IMR-90 (cell line): ENCODE results near the gene AJM1. TPM values are rescaled to one million over a fixed set of nuclear protein-coding genes. Genes with fewer than 3 reads are reported as not detected.

Source experiments
- ATAC-seq: fragments of 200-7000 bp; cut with Tn5 transposase; 2 replicates; pipeline ENCODE4 v1.9.1; 2020; ENCODE audit warnings: low read depth, mild to moderate bottlenecking, moderate library complexity
- BruUV-seq: library from RNA; stranded (reverse); fragments of 400-500 nt; replicated peaks from 2 replicates; lab custom pipeline; 2021; lab: Mats Ljungman, UMichigan
- CTCF ChIA-PET: fragments of 300-600 bp; formaldehyde crosslinking; extraction: SDS; loops from one replicate; lab custom pipeline; 2021; ENCODE audit warnings: antibody characterized with exemption; lab: Yijun Ruan, JAX
- POLR2A ChIA-PET: fragments of 300-600 bp; sonication (Branson Sonifier 250); formaldehyde crosslinking; loops from one replicate; lab custom pipeline; 2022; ENCODE audit warnings: antibody characterized with exemption; ENCODE audit not compliant: unreplicated experiment; lab: Charles Lee
- DNase-seq: peaks from one replicate; pipeline ENCODE4 v3.0.0; 2013
- H2AFZ ChIP-seq: replicated peaks from 2 replicates; pipeline ENCODE3; 2013; ENCODE audit warnings: low read length, mild to moderate bottlenecking; ENCODE audit not compliant: poor library complexity
- H2AK5ac ChIP-seq: 2 replicates; pipeline ENCODE4 v1.6.1; 2013; ENCODE audit warnings: low read depth, low read length, inconsistent platforms
- H2AK9ac ChIP-seq: replicated peaks from 2 replicates; pipeline ENCODE3; 2013; ENCODE audit warnings: mild to moderate bottlenecking, low read depth, low read length, moderate library complexity; ENCODE audit not compliant: poor library complexity
- H2BK120ac ChIP-seq: 2 replicates; pipeline ENCODE4 v1.6.1; 2013; ENCODE audit warnings: low read depth, low read length, inconsistent platforms
- H2BK15ac ChIP-seq: 3 replicates; pipeline ENCODE4 v1.6.1; 2013; ENCODE audit warnings: low read depth, low read length, inconsistent platforms
- H2BK20ac ChIP-seq: 2 replicates; pipeline ENCODE4 v1.6.1; 2013; ENCODE audit warnings: low read depth, mild to moderate bottlenecking, inconsistent platforms, low read length, moderate library complexity
- H2BK5ac ChIP-seq: 2 replicates; pipeline ENCODE4 v1.6.1; 2013; ENCODE audit warnings: mild to moderate bottlenecking, low read depth, low read length, inconsistent platforms; ENCODE audit not compliant: poor library complexity, severe bottlenecking
- H3K14ac ChIP-seq: replicated peaks from 2 replicates; pipeline ENCODE4 v1.6.1; 2013; ENCODE audit warnings: low read depth, low read length, inconsistent platforms
- H3K18ac ChIP-seq: 2 replicates; pipeline ENCODE4 v1.6.1; 2013; ENCODE audit warnings: low read depth, low read length, control low read depth
- H3K23ac ChIP-seq: 2 replicates; pipeline ENCODE4 v1.6.1; 2013; ENCODE audit warnings: low read depth, low read length, inconsistent platforms
- H3K27ac ChIP-seq: 2 replicates; pipeline ENCODE4 v1.5.1; 2013; ENCODE audit warnings: mild to moderate bottlenecking, control low read depth, low read length; ENCODE audit not compliant: insufficient read depth
- H3K27me3 ChIP-seq: 2 replicates; pipeline ENCODE4 v1.6.1; 2013; ENCODE audit warnings: low read length; ENCODE audit not compliant: control insufficient read depth, insufficient read depth
- H3K36me3 ChIP-seq: 2 replicates; pipeline ENCODE4 v1.6.1; 2013; ENCODE audit warnings: low read length, mixed read lengths; ENCODE audit not compliant: control insufficient read depth, insufficient read depth
- H3K4ac ChIP-seq: 2 replicates; pipeline ENCODE4 v1.6.1; 2013; ENCODE audit warnings: low read depth, low read length, inconsistent platforms
- H3K4me1 ChIP-seq: 2 replicates; pipeline ENCODE4 v1.6.1; 2013; ENCODE audit warnings: low read length, mixed read lengths; ENCODE audit not compliant: control insufficient read depth, insufficient read depth
- H3K4me2 ChIP-seq: 2 replicates; pipeline ENCODE4 v1.6.1; 2013; ENCODE audit warnings: low read depth, mild to moderate bottlenecking, control low read depth, low read length, moderate library complexity
- H3K4me3 ChIP-seq: 2 replicates; pipeline ENCODE4 v1.5.1; 2013; ENCODE audit warnings: low read depth, mild to moderate bottlenecking, control low read depth, low read length, moderate library complexity; ENCODE audit not compliant: insufficient read depth
- H3K56ac ChIP-seq: 2 replicates; pipeline ENCODE4 v1.6.1; 2013; ENCODE audit warnings: low read length, inconsistent platforms; ENCODE audit not compliant: insufficient read depth; ENCODE audit errors: extremely low read depth
- H3K79me1 ChIP-seq, 2 experiments: 2 replicates each; pipeline ENCODE4 v1.6.1; 2013; ENCODE audit warnings: low read length in 2 of 2, inconsistent platforms in 1 of 2, low read depth in 1 of 2
- H3K9ac ChIP-seq: 2 replicates; pipeline ENCODE4 v1.6.1; 2013; ENCODE audit warnings: low read depth, low read length, control low read depth
- H3K9me1 ChIP-seq: 2 replicates; pipeline ENCODE4 v1.6.1; 2013; ENCODE audit warnings: low read length, inconsistent platforms; ENCODE audit not compliant: insufficient read depth
- H3K9me3 ChIP-seq: 2 replicates; pipeline ENCODE4 v1.6.1; 2013; ENCODE audit warnings: low read length; ENCODE audit not compliant: control insufficient read depth, insufficient read depth
- H4K20me1 ChIP-seq: 2 replicates; pipeline ENCODE4 v1.6.1; 2013; ENCODE audit warnings: low read length, inconsistent platforms; ENCODE audit not compliant: insufficient read depth
- H4K5ac ChIP-seq: 2 replicates; pipeline ENCODE4 v1.6.1; 2013; ENCODE audit warnings: mild to moderate bottlenecking, low read depth, low read length, control low read depth
- H4K8ac ChIP-seq, 2 experiments: 2 replicates each; pipeline ENCODE4 v1.6.1; 2013; ENCODE audit warnings: low read depth in 2 of 2, low read length in 2 of 2, control low read depth in 1 of 2, inconsistent platforms in 1 of 2
- H4K91ac ChIP-seq: 2 replicates; pipeline ENCODE4 v1.6.1; 2013; ENCODE audit warnings: low read depth, low read length, inconsistent platforms; ENCODE audit not compliant: insufficient read depth
- CEBPB ChIP-seq: IDR thresholded peaks from 2 replicates; pipeline ENCODE4 v1.6.1; 2012; ENCODE audit warnings: low read depth, low read length, improper control_type of control experiment
- CHD1 ChIP-seq: IDR thresholded peaks from 2 replicates; pipeline ENCODE4 v1.6.1; 2012; ENCODE audit warnings: low read depth, low read length, improper control_type of control experiment
- RCOR1 ChIP-seq: IDR thresholded peaks from 2 replicates; pipeline ENCODE4 v1.6.1; 2012; ENCODE audit warnings: mild to moderate bottlenecking, low read length, improper control_type of control experiment; ENCODE audit not compliant: insufficient replicate concordance
- WGBS, 2 experiments: methylation state at CpG; one replicate each; pipeline versions ENCODE4 v1.1.5 to v1.1.7; 2013; ENCODE audit warnings: missing lambda C conversion rate in 2 of 2; ENCODE audit not compliant: insufficient read length in 1 of 2; ENCODE audit errors: extremely low coverage in 2 of 2; 5-methylcytosine and 5-hydroxymethylcytosine counted together
- dilution Hi-C: fragments of 300-500 bp; cut with HindIII; formaldehyde crosslinking; loops from one replicate; pipeline ENCODE4 v1.14.3; 2018; ENCODE audit warnings: low sequenced_read_pairs; ENCODE audit not compliant: unreplicated experiment
- in situ Hi-C: fragments of 300-500 bp; cut with MboI; formaldehyde crosslinking; loops from 3 replicates; pipeline ENCODE4 v1.14.3; 2019; ENCODE audit warnings: low sequenced_read_pairs, inconsistent platforms, mixed read lengths
- intact Hi-C: fragments of 100-400 bp; cut with micrococcal nuclease; formaldehyde crosslinking; loops from 2 replicates; pipeline ENCODE4 v1.10.0; 2022
- polyA plus RNA-seq, 3 experiments: library from polyadenylated mRNA; depleted of rRNA; stranded (reverse); fragments of >200 nt; gene quantifications; 2 replicates each; pipeline ENCODE4 v1.2.3, GENCODE V29; 2012; ENCODE audit warnings: low replicate concordance in 1 of 3
- total RNA-seq: library from RNA; depleted of rRNA; stranded (reverse); fragments of >200 nt; gene quantifications from 2 replicates; pipeline ENCODE4 v1.2.3, GENCODE V29; 2012
- TF ChIP-seq, protein P1 (sequence below): fragments of 150-350 bp; IDR thresholded peaks from 2 replicates; pipeline ENCODE4 v1.6.1; 2016; ENCODE audit warnings: low read depth, mild to moderate bottlenecking, low read length, moderate library complexity, borderline replicate concordance

The AJM1 gene
- total and polyA plus RNA-seq, 2 of the 4 experiments (the other 2 are of a cell fraction) = 0.18 to 1.5 TPM

DNA sequence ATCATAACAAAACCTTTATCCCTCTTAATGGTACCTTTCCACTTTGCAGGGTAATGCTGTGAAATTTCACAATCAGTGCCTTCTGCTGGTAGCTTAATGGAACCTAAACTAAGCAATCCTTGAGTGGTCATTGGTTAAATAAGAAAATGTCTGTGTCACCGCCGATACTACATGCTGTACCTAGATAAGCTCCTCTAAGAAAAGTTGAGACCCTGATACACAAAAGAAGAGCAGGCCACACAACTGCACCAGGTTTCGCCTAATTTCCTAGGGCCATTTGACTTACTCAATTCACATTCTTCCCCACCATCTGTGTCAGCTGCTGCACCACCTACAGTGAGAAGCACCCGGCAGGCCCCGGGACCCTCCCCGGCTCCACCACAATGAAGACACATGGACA is 32.9 kb downstream of the AJM1 start:
- DNase-seq (no peak), ATAC-seq (no peak)
- Histone ChIP-seq H4K5ac (no peak overlapping the region), H3K14ac (no peak overlapping the region), H2AK5ac (no peak overlapping the region), H3K9me1 (no peaks in the 10 kb centered on the region), H4K8ac (no peak overlapping the region), H3K79me1 (no peaks in the 10 kb centered on the region), H3K4ac (no peak overlapping the region), H3K56ac (no peak overlapping the region), H2BK5ac (no peak overlapping the region), H2BK15ac (no peak overlapping the region), H2AFZ (no peak overlapping the region), H3K36me3 (no peaks in the 10 kb centered on the region), H3K9me3 (peaks cover 7% of the 10 kb centered on the region), H4K91ac (no peak overlapping the region), H3K23ac (no peak overlapping the region), H2AK9ac (peak overlapping the region; percentile 45), H3K27me3 (no peaks in the 10 kb centered on the region), H3K9ac (no peak overlapping the region), H3K27ac (no peak overlapping the region), H2BK20ac (no peak overlapping the region), H3K18ac (no peak overlapping the region), H4K20me1 (no peaks in the 10 kb centered on the region), H2BK120ac (no peak overlapping the region), H3K4me3 (no peak overlapping the region), H3K4me1 (no peaks in the 10 kb centered on the region), H3K4me2 (no peak overlapping the region)
- 71% methylated on average over 3 of the region's 6 CpGs; no CpG with 5 or more reads in 1 of the 2 experiments for WGBS, 2 experiments
- ChIA-PET CTCF (no interaction called here), POLR2A (no interaction called here)
- intact Hi-C loops = no loop called here
- TF ChIP-seq, protein P1, sequence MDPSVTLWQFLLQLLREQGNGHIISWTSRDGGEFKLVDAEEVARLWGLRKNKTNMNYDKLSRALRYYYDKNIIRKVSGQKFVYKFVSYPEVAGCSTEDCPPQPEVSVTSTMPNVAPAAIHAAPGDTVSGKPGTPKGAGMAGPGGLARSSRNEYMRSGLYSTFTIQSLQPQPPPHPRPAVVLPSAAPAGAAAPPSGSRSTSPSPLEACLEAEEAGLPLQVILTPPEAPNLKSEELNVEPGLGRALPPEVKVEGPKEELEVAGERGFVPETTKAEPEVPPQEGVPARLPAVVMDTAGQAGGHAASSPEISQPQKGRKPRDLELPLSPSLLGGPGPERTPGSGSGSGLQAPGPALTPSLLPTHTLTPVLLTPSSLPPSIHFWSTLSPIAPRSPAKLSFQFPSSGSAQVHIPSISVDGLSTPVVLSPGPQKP = no peak
- peak; percentile 23; the same call in 1 of the 2 replicates for TF ChIP-seq CEBPB
- no peak for TF ChIP-seq CHD1
- TF ChIP-seq RCOR1 = no peak
- dilution Hi-C loops = no loop called here
- in situ Hi-C loops = no loop called here
- BruUV-seq = no TSS peak
